ENCODE data around the gene AKAP6. TPM values are rescaled to one million over a fixed set of nuclear protein-coding genes. Genes with fewer than 3 reads are reported as not detected.

The AKAP6 gene
- total and polyA plus RNA-seq, 4 donors, result 0.42 to 3.2 (median 1.7) TPM

- DNase-seq (ENCODE audit: low spot score), result no peak
These were observed 143.7 kb downstream of the AKAP6 start for GRCh38 chr14:32472512-32473463.

DNA sequence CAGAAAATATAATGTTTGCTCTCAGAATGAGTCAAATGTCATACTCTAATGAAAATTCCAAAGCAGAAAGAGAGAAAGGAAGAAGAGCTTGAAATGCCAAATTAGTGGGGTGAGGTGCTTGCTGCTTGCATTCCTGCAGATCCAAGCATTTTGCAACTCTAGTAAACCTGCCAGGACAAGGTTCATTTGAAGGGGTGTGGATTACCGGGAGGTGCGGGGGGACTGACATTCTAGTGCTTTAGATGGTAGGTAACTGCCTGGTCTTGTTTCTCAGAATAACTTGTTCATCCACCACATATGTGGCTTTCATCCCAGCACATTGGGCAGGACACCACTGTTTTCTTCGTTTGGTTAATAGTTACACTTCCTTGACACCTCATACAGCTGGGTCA, 144.4 kb downstream of the AKAP6 start:
- WGBS, result 18% methylated on average over 3 of the region's 3 CpGs

More at GRCh38 chr14:32472512-32473463, 143.7 kb downstream of the AKAP6 start:
- no peaks in the 10 kb centered on the region for H3K36me3 ChIP-seq (ENCODE audit: control insufficient read depth in 4 of 4, insufficient read depth in 3 of 4, low read depth in 1 of 4, low read length in 3 of 4)
- H3K9me3 ChIP-seq (ENCODE audit: control insufficient read depth in 4 of 4, low read length in 3 of 4), result no peaks in the 10 kb centered on the region
- TF ChIP-seq, protein P1, sequence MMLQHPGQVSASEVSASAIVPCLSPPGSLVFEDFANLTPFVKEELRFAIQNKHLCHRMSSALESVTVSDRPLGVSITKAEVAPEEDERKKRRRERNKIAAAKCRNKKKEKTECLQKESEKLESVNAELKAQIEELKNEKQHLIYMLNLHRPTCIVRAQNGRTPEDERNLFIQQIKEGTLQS (IDR thresholded peaks at IDR 0.05), result no peak
- TF ChIP-seq GABPA (IDR thresholded peaks at IDR 0.05 in 1 of 2, conservative IDR thresholded peaks at IDR 0.05 in 1 of 2), result no peak
- WGBS, result 71% methylated on average over 4 of the region's 4 CpGs
- H3K9ac ChIP-seq (ENCODE audit: low read depth in 1 of 2, low read length in 2 of 2), result peak overlapping the region in 1 of 2 donors; percentile 30
- H3K27me3 ChIP-seq (ENCODE audit: control insufficient read depth in 4 of 4, insufficient read depth in 4 of 4, low read length in 3 of 4), result no peaks in the 10 kb centered on the region
- H3K4me3 ChIP-seq (ENCODE audit: low read depth in 1 of 3, low read length in 3 of 3), result no peak overlapping the region
- peak overlapping the region; percentile 47 to 60 for H3K27ac ChIP-seq (ENCODE audit: low read depth in 1 of 2, low read length in 2 of 2)
- peaks cover 3 to 18% (median 12%) of the 10 kb centered on the region in 4 donors for H3K4me1 ChIP-seq (ENCODE audit: control insufficient read depth in 4 of 4, insufficient read depth in 4 of 4, low read length in 3 of 4)

More for the DNA sequence above, 144.4 kb downstream of the AKAP6 start:
- TF ChIP-seq MAX (IDR thresholded peaks at IDR 0.05) (peak; percentile 53), RAD21 (IDR thresholded peaks at IDR 0.05) (peak; percentile 30 to 32), SP1 (IDR thresholded peaks at IDR 0.05) (peak; percentile 55), JUND (IDR thresholded peaks at IDR 0.05) (peak in 1 of 2 donors; percentile 57), RXRA (IDR thresholded peaks at IDR 0.05) (peak; percentile 54 to 74), NR2F2 (IDR thresholded peaks at IDR 0.05) (no peak), FOXA2 (IDR thresholded peaks at IDR 0.05) (peak; percentile 15), HNF4G (IDR thresholded peaks at IDR 0.05) (peak; percentile 23), TAF1 (conservative IDR thresholded peaks at IDR 0.05) (no peak), EGR1 (IDR thresholded peaks at IDR 0.05; ENCODE audit: low read depth in 2 of 2) (no peak), GABPA (IDR thresholded peaks at IDR 0.05 in 1 of 2, conservative IDR thresholded peaks at IDR 0.05 in 1 of 2) (no peak), FOXA1 (IDR thresholded peaks at IDR 0.05) (peak; percentile 19), CTCF (IDR thresholded peaks at IDR 0.05; ENCODE audit: low read depth, low read length, missing input control) (no peak), YY1 (IDR thresholded peaks at IDR 0.05) (peak; percentile 53), REST (IDR thresholded peaks at IDR 0.05) (no peak), ZBTB33 (IDR thresholded peaks at IDR 0.05) (peak; percentile 15), HNF4A (conservative IDR thresholded peaks at IDR 0.05) (peak; percentile 78 to 86)
- TF ChIP-seq, protein P1 (IDR thresholded peaks at IDR 0.05), result no peak
- no peak for DNase-seq (ENCODE audit: low spot score)
- Histone ChIP-seq H3K4me1 (ENCODE audit: control insufficient read depth in 4 of 4, insufficient read depth in 4 of 4, low read length in 3 of 4) (peaks cover 3 to 18% (median 12%) of the 10 kb centered on the region in 4 donors), H3K9ac (ENCODE audit: low read depth in 1 of 2, low read length in 2 of 2) (peak overlapping the region in 1 of 2 donors; percentile 30), H3K27me3 (ENCODE audit: control insufficient read depth in 4 of 4, insufficient read depth in 4 of 4, low read length in 3 of 4) (no peaks in the 10 kb centered on the region), H3K36me3 (ENCODE audit: control insufficient read depth in 4 of 4, insufficient read depth in 3 of 4, low read depth in 1 of 4, low read length in 3 of 4) (no peaks in the 10 kb centered on the region), H3K9me3 (ENCODE audit: control insufficient read depth in 4 of 4, low read length in 3 of 4) (no peaks in the 10 kb centered on the region), H3K27ac (ENCODE audit: low read depth in 1 of 2, low read length in 2 of 2) (peak overlapping the region; percentile 47 to 60), H3K4me3 (ENCODE audit: low read depth in 1 of 3, low read length in 3 of 3) (no peak overlapping the region)
